HepG2 (cell line): Measurements from ENCODE around the gene EXTL2. TPM values are rescaled to one million over a fixed set of nuclear protein-coding genes. Genes with fewer than 3 reads are reported as not detected.
A peak's percentile ranks its signal among the peaks of the same experiment; 100 is the strongest.
"Not testable (repeated sequence)": the region's sequence is repeated elsewhere in the genome, so short reads cannot be mapped to it uniquely, and the experiment has no call there.

Experiments
- ATAC-seq: fragments of 200-7000 bp; cut with Tn5 transposase; 3 replicates; pipeline ENCODE4 v1.9.1; 2020; ENCODE audit warnings: mild to moderate bottlenecking, moderate library complexity
- BruUV-seq: library from RNA; stranded (reverse); fragments of 400-500 nt; replicated peaks from 2 replicates; lab custom pipeline; 2021; lab: Mats Ljungman, UMichigan
- CTCF ChIA-PET: fragments of 300-600 bp; formaldehyde crosslinking; extraction: SDS; loops from one replicate; lab custom pipeline; 2021; ENCODE audit warnings: low total read pairs, inconsistent platforms, low intra/inter-chr PET ratio; lab: Yijun Ruan, JAX
- POLR2A ChIA-PET: fragments of 350-600 bp; sonication (Branson Sonifier 250); formaldehyde crosslinking; loops from one replicate; lab custom pipeline; 2020; ENCODE audit warnings: antibody characterized with exemption, inconsistent platforms; lab: Yijun Ruan, JAX
- DNase-seq: peaks from one replicate; pipeline ENCODE4 v3.0.0-alpha.2; 2015; ENCODE audit warnings: low spot score
- FAIRE-seq: peaks from 3 replicates; lab custom pipeline; 2011; peaks lifted over from hg19 to GRCh38; lab: Jason Lieb, UNC
- H2AFZ ChIP-seq: one replicate; pipeline ENCODE4 v1.6.1; 2011; ENCODE audit warnings: low read length, inconsistent platforms
- H3K27ac ChIP-seq: fragments of 300-600 bp; 3 replicates; pipeline ENCODE4 v1.8.0; 2011; ENCODE audit warnings: mixed run types, mild to moderate bottlenecking, mixed read lengths, low read length, inconsistent platforms; ENCODE audit not compliant: insufficient read depth; ENCODE audit errors: extremely low read length
- H3K27me3 ChIP-seq, 2 experiments: fragments of 200-600 bp in 1 of 2; 2 replicates in 1 of 2; 3 replicates in 1 of 2; pipeline versions ENCODE4 v1.6.0 to v1.8.0; 2011; ENCODE audit warnings: low read length in 2 of 2, mild to moderate bottlenecking in 2 of 2, moderate library complexity in 2 of 2, inconsistent platforms in 1 of 2; ENCODE audit not compliant: insufficient read depth in 2 of 2, control insufficient read depth in 1 of 2
- H3K36me3 ChIP-seq, 2 experiments: fragments of 200-600 bp in 1 of 2; replicated peaks in 1 of 2; 2 replicates in 1 of 2; 3 replicates in 1 of 2; pipeline versions ENCODE4 v1.5.1 to v1.8.0; 2011; ENCODE audit warnings: low read length in 2 of 2, inconsistent platforms in 1 of 2; ENCODE audit not compliant: insufficient read depth in 2 of 2, control insufficient read depth in 1 of 2
- H3K4me1 ChIP-seq: 2 replicates; pipeline ENCODE4 v1.5.1; 2012; ENCODE audit warnings: low read length, inconsistent platforms; ENCODE audit not compliant: insufficient read depth
- H3K4me2 ChIP-seq: 2 replicates; pipeline ENCODE4 v1.6.0; 2011; ENCODE audit warnings: low read depth, low read length, inconsistent platforms
- H3K4me3 ChIP-seq, 3 experiments: fragments of 200-600 bp in 1 of 3; sonication (generic), shearing (Covaris generic) in 1 of 3; replicated peaks in 1 of 3; 2 replicates each; pipeline ENCODE4 v1.5.1; 2011 to 2016; ENCODE audit warnings: low read length in 3 of 3, inconsistent platforms in 2 of 3, low read depth in 2 of 3, mild to moderate bottlenecking in 2 of 3, control low read depth in 1 of 3, mixed read lengths in 1 of 3; ENCODE audit not compliant: insufficient read depth in 1 of 3
- H3K79me2 ChIP-seq: one replicate; pipeline ENCODE4 v1.6.1; 2011; ENCODE audit warnings: low read length, inconsistent platforms; ENCODE audit not compliant: insufficient read depth
- H3K9ac ChIP-seq: 2 replicates; pipeline ENCODE4 v1.6.0; 2011; ENCODE audit warnings: mild to moderate bottlenecking, low read depth, low read length, inconsistent platforms; ENCODE audit not compliant: insufficient read depth
- H3K9me3 ChIP-seq: 2 replicates; pipeline ENCODE4 v1.5.1; 2012; ENCODE audit warnings: mild to moderate bottlenecking, low read length
- H4K20me1 ChIP-seq: 2 replicates; pipeline ENCODE4 v1.6.0; 2011; ENCODE audit warnings: inconsistent platforms, mild to moderate bottlenecking, low read length, moderate library complexity; ENCODE audit not compliant: insufficient read depth
- ZMYM2 ChIP-seq: sonication (generic); formaldehyde crosslinking; IDR thresholded peaks from 2 replicates; pipeline ENCODE4 v1.8.0; 2022; ENCODE audit warnings: mild to moderate bottlenecking, missing genetic modification reagents
- WGBS: methylation state at CpG from one replicate; pipeline ENCODE4 v1.1.6; 2017; ENCODE audit warnings: low lambda C conversion rate; 5-methylcytosine and 5-hydroxymethylcytosine counted together
- in situ Hi-C: cut with HindIII; loops from 2 replicates; pipeline ENCODE4 v1.10.0; 2017; ENCODE audit warnings: low pct_unique_long_range_greater_than_20kb; ENCODE audit not compliant: extremely low pct_ligation_motif_present
- intact Hi-C: fragments of 100-400 bp; cut with micrococcal nuclease; formaldehyde crosslinking; loops from one replicate; pipeline ENCODE4 v1.10.0; 2022; ENCODE audit not compliant: unreplicated experiment
- polyA plus RNA-seq, 8 experiments: library from polyadenylated mRNA; depleted of rRNA in 3 of 8; stranded (reverse) in 7 of 8; unstranded in 1 of 8; fragments of >200 nt; fragmentation: Illumina TruSeq in 4 of 8; extraction: Trizol in 4 of 8; gene quantifications; 2 replicates each; pipeline versions ENCODE4 v1.2.1 to v1.2.3, GENCODE V29; 2011 to 2016; ENCODE audit warnings: low read depth in 4 of 8, missing spikeins in 1 of 8, mixed read lengths in 1 of 8; ENCODE audit not compliant: insufficient read depth in 1 of 8
- total RNA-seq, 5 experiments: library from RNA; depleted of rRNA; stranded (reverse); fragments of >200 nt; fragmentation: Illumina TruSeq; extraction: Trizol; gene quantifications; 2 replicates each; pipeline ENCODE4 v1.2.3, GENCODE V29; 2016; ENCODE audit warnings: low read depth in 1 of 5
- TF ChIP-seq, protein P1 (sequence below): sonication (generic); formaldehyde crosslinking; IDR thresholded peaks from 2 replicates; pipeline ENCODE4 v1.5.1; 2020; ENCODE audit warnings: mild to moderate bottlenecking, missing genetic modification reagents

Gene EXTL2
- total and polyA plus RNA-seq, 2 of the 13 experiments (the other 11 are each of a cell fraction or from before 2014, with no cell fraction given): 22.0 to 23.5 TPM

DNA sequence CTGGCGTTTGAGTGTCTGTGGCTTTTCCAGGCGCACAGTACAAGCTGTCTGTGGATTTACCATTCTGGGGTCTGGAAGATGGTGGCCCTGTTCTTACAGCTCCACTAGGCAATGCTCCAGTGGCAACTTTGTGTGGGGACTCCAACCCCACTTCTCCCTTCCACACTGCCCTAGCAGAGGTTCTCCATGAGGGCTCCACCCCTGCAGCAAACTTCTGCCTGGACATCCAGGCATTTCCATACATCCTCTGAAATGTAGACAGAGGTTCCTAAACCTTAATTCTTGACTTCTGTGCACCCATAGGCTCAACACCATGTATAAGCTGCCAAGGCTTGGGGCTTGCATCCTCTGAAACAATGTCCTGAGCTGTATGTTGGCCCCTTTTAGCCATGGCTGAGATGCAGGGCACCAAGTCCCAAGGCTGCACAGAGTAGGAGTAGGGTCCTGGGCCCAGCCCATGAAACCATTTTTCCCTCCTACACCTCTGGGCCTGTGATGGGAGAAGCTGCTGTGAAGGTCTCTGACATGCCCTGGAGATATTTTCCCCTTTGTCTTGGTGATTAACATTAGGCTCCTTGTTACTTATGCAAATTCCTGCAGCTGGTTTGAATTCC lies 4.7 kb downstream of the EXTL2 start:
- FAIRE-seq, H3K27ac ChIP-seq, H3K36me3 ChIP-seq, H2AFZ ChIP-seq, H3K4me2 ChIP-seq, in situ Hi-C loops, H3K4me3 ChIP-seq, POLR2A ChIA-PET, DNase-seq, BruUV-seq, H3K27me3 ChIP-seq, H3K9ac ChIP-seq, CTCF ChIA-PET, H4K20me1 ChIP-seq, ATAC-seq: not testable (repeated sequence)
- Histone ChIP-seq H3K9me3 (peaks cover 22% of the 10 kb centered on the region), H3K79me2 (peaks cover 13% of the 10 kb centered on the region), H3K4me1 (peaks cover 18% of the 10 kb centered on the region)
- intact Hi-C loops: loop anchor here (10.0 kb wide), 1 partner anchor 535 kb away; the partner anchor contains the start of gene CDC14A
- WGBS: no CpG with 5 or more reads among the region's 2 CpGs
- TF ChIP-seq, protein P1, sequence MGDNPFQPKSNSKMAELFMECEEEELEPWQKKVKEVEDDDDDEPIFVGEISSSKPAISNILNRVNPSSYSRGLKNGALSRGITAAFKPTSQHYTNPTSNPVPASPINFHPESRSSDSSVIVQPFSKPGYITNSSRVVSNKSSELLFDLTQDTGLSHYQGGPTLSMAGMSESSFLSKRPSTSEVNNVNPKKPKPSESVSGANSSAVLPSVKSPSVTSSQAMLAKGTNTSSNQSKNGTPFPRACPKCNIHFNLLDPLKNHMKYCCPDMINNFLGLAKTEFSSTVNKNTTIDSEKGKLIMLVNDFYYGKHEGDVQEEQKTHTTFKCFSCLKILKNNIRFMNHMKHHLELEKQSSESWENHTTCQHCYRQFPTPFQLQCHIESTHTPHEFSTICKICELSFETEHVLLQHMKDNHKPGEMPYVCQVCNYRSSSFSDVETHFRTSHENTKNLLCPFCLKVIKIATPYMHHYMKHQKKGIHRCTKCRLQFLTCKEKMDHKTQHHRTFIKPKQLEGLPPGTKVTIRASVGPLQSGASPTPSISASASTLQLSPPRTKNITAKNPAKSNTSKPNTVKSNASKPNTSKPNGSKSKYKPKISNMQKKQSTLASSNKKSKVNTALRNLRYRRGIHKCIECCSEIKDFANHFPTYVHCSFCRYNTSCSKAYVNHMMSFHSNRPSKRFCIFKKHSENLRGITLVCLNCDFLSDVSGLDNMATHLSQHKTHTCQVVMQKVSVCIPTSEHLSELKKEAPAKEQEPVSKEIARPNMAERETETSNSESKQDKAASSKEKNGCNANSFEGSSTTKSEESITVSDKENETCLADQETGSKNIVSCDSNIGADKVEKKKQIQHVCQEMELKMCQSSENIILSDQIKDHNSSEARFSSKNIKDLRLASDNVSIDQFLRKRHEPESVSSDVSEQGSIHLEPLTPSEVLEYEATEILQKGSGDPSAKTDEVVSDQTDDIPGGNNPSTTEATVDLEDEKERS: peak; percentile 75; the same call in 1 of the 2 replicates
- TF ChIP-seq ZMYM2 (CRISPR knock-in tag): 0 out of 2 replicates have a peak, but pooled peaks have one; percentile 28

DNA sequence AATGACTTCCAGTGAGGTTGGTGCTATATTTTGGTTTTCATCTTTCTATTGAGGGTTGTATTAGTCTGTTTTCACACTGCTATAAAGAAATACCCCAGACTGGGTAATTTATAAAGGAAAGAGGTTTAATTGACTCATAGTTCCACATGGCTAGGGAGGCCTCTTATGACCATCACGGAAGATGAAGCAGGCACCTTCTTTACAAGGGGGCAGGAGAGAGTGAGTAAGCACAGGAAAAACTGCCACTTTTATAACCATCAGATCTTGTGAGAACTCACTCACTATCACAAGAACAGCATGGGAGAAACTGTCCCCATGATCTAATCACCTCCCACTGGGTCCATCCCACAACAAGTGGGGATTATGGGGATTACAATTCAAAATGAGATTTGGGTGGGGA lies 5.6 kb downstream of the EXTL2 start:
- H3K27ac ChIP-seq, H3K9ac ChIP-seq, H3K36me3 ChIP-seq, ATAC-seq, POLR2A ChIA-PET, H3K4me3 ChIP-seq, H2AFZ ChIP-seq, FAIRE-seq, intact Hi-C loops, H3K27me3 ChIP-seq, H4K20me1 ChIP-seq, BruUV-seq, DNase-seq, in situ Hi-C loops, H3K4me2 ChIP-seq, H3K79me2 ChIP-seq, CTCF ChIA-PET: not testable (repeated sequence)
- peaks cover 23% of the 10 kb centered on the region for H3K4me1 ChIP-seq
- H3K9me3 ChIP-seq: peaks cover 22% of the 10 kb centered on the region
- WGBS: 100% methylated on average over 1 of the region's 1 CpG
